ENCODE results near the gene CRYZL1.
A peak's percentile ranks its signal among the peaks of the same experiment; 100 is the strongest.

DNA sequence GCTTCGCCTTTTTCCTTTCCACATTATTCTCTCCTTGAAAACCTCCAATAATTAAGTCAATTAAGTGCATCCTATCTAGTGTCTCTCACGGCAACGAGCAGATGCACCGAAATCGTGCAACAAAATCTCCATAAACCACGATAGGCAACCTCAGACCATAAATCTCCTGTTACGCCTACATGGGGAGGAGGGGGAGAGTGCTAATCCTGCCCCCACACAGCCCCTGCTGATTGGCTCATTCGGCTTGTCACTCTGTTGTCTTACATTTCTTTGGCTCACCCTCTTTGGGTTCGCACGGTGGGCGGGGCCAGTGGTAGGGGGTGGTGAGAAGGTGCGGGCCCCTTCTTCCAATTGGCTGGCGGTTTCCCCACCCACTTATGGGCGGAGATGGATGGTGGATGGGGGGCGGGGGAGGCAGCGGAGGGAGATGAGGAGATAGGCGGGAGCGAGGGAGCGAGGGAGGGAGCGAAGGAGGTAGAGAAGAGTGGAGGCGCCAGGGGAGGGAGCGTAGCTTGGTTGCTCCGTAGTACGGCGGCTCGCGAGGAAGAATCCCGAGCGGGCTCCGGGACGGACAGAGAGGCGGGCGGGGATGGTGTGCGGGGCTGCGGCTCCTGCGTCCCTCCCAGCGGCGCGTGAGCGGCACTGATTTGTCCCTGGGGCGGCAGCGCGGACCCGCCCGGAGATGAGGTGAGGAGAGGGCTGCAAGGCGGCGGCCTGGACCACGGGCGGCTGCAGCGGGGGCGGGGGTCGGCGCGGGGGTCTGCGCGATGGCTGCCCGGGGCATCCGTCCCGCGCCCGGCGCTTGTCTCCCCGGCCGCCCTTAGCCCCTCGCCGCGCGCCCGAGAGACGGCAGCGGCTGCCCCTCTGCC lies 720 bp upstream of the CRYZL1 start, which contains the start of gene ITSN1:
- TF ChIP-seq CTCF (IDR thresholded peaks at IDR 0.05) (no peak), POLR2A (IDR thresholded peaks at IDR 0.05) (peak; percentile 95)

All from testis (tissue), 2 donors.